Thyroid gland (tissue), 4 donors: ENCODE measurements around the gene COPS7A. TPM values are rescaled to one million over a fixed set of nuclear protein-coding genes. Genes with fewer than 3 reads are reported as not detected.

Source experiments
- DNase-seq, 2 donors: peaks; one replicate each; pipeline ENCODE4 v3.0.0-alpha.2; 2019
- H3K27ac ChIP-seq, 3 donors: fragments of 200-600 bp; sonication (generic); 1 replicate in 2 of 3; 2 replicates in 1 of 3; pipeline ENCODE4 v1.5.1; 2016 to 2019; ENCODE audit warnings: mild to moderate bottlenecking in 1 of 3, moderate library complexity in 1 of 3
- H3K27me3 ChIP-seq: fragments of 200-600 bp; sonication (generic); one replicate; pipeline ENCODE4 v1.5.1; 2019
- H3K36me3 ChIP-seq, 2 donors: fragments of 200-600 bp; sonication (generic); one replicate each; pipeline ENCODE4 v1.5.1; 2016 to 2019
- H3K4me1 ChIP-seq, 2 donors: fragments of 200-600 bp; sonication (generic); one replicate each; pipeline ENCODE4 v1.5.1; 2017 to 2019
- H3K4me3 ChIP-seq, 3 donors: fragments of 200-600 bp; sonication (generic); replicated peaks in 1 of 3; 1 replicate in 2 of 3; 2 replicates in 1 of 3; pipeline ENCODE4 v1.5.1; 2016; ENCODE audit warnings: mild to moderate bottlenecking in 1 of 3
- H3K9me3 ChIP-seq: fragments of 200-600 bp; sonication (generic); one replicate; pipeline ENCODE4 v1.5.1; 2017
- POLR2A ChIP-seq, 2 donors: fragments of 450-650 bp; IDR thresholded peaks; one replicate each; pipeline ENCODE4 v1.6.1; 2017; ENCODE audit warnings: antibody characterized with exemption in 2 of 2, mild to moderate bottlenecking in 2 of 2, moderate library complexity in 1 of 2
- WGBS, 2 donors: methylation state at CpG; one replicate each; pipeline ENCODE4 v1.1.5; 2017; 5-methylcytosine and 5-hydroxymethylcytosine counted together
- intact Hi-C: fragments of 100-400 bp; cut with DNase I; formaldehyde crosslinking; loops from one replicate; pipeline ENCODE4 v1.15.1; 2023
- total RNA-seq, 4 donors: library from RNA; depleted of rRNA; stranded (reverse); fragments of >200 nt; gene quantifications; one replicate each; pipeline ENCODE4 v1.2.3, GENCODE V29; 2016
- TF ChIP-seq, protein P1 (sequence below), 6 experiments: fragments of 200-600 bp in 3 of 6; fragments of 450-650 bp in 3 of 6; sonication (generic) in 3 of 6; IDR thresholded peaks; one replicate each; pipeline ENCODE4 v1.5.1; 2016 to 2019; ENCODE audit warnings: antibody characterized with exemption in 6 of 6, mild to moderate bottlenecking in 2 of 6, inconsistent platforms in 1 of 6, moderate library complexity in 1 of 6

The COPS7A gene
- total RNA-seq, 4 donors from 2014 or later: 44.5 to 86.7 (median 63.1) TPM

- no peak overlapping the region for H3K4me3 ChIP-seq
- no peak for DNase-seq
- H3K36me3 ChIP-seq: peaks cover 22 to 24% of the 10 kb centered on the region in 2 donors
- no peaks in the 10 kb centered on the region for H3K9me3 ChIP-seq
- H3K27me3 ChIP-seq: no peaks in the 10 kb centered on the region
- TF ChIP-seq, protein P1, sequence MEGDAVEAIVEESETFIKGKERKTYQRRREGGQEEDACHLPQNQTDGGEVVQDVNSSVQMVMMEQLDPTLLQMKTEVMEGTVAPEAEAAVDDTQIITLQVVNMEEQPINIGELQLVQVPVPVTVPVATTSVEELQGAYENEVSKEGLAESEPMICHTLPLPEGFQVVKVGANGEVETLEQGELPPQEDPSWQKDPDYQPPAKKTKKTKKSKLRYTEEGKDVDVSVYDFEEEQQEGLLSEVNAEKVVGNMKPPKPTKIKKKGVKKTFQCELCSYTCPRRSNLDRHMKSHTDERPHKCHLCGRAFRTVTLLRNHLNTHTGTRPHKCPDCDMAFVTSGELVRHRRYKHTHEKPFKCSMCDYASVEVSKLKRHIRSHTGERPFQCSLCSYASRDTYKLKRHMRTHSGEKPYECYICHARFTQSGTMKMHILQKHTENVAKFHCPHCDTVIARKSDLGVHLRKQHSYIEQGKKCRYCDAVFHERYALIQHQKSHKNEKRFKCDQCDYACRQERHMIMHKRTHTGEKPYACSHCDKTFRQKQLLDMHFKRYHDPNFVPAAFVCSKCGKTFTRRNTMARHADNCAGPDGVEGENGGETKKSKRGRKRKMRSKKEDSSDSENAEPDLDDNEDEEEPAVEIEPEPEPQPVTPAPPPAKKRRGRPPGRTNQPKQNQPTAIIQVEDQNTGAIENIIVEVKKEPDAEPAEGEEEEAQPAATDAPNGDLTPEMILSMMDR (IDR thresholded peaks at IDR 0.05): peak; percentile 83 to 99 (median 96)
- TF ChIP-seq POLR2A (IDR thresholded peaks at IDR 0.05): no peak
- 0% methylated on average over 6 to 7 of the region's 7 CpGs for WGBS, 2 donors
- intact Hi-C loops: loop anchor here (2.0 kb wide), 1 partner anchor 25 kb away; no protein-coding TSS in a partner anchor
- peak overlapping the region; percentile 61 to 99 (median 98) for H3K27ac ChIP-seq
- peaks cover 4 to 16% of the 10 kb centered on the region in 2 donors for H3K4me1 ChIP-seq
Observed at GRCh38 chr12:6753772-6754356, 30.0 kb downstream of the COPS7A start.

GRCh38 chr12:6754411-6754810 lies 30.6 kb downstream of the COPS7A start:
- peak overlapping the region; percentile 61 to 99 (median 98) for H3K27ac ChIP-seq
- intact Hi-C loops: loop anchor here (2.0 kb wide), 1 partner anchor 24 kb away; no protein-coding TSS in a partner anchor
- no peaks in the 10 kb centered on the region for H3K27me3 ChIP-seq
- H3K4me3 ChIP-seq: no peak overlapping the region
- H3K9me3 ChIP-seq: no peaks in the 10 kb centered on the region
- TF ChIP-seq, protein P1 (IDR thresholded peaks at IDR 0.05): no peak
- TF ChIP-seq POLR2A (IDR thresholded peaks at IDR 0.05): no peak
- peaks cover 4 to 16% of the 10 kb centered on the region in 2 donors for H3K4me1 ChIP-seq
- H3K36me3 ChIP-seq: peaks cover 16 to 18% of the 10 kb centered on the region in 2 donors
- no peak for DNase-seq
- WGBS, 2 donors: 87 to 92% methylated on average over 2 of the region's 2 CpGs

DNA sequence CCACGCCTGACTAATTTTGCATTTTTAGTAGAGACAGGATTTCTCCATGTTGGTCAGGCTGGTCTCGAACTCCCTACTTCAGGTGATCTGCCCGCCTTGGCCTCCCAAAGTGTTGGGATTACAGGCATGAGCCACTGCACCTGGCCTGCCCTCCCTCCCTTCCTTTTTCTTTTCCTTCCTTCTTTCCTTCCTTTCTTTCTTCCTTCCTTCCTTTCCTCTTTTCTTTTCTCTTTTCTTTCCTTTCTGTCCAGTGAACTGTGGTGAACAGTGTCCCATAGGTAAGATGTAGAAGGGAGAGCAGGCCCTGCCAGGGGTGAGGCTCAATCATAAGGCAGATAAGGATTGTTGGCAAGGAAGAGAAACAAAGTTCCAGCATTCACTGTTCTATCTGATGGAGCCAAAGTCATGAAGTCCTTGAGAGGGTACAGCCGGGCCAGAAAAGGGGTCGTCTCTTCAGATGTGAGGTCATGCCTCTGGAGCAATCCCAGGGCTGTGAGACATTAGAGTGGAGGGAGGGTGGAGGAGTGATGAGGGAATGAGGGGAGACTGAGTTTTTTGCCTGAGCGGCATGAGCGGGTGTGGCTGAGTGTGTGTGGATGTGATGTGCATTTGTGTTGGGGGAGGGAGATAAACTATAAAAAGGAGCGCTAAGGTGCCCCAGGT lies 33.3 kb downstream of the COPS7A start:
- Histone ChIP-seq H3K4me1 (peaks cover 2 to 10% of the 10 kb centered on the region in 2 donors), H3K27me3 (no peaks in the 10 kb centered on the region), H3K36me3 (no peaks in the 10 kb centered on the region), H3K4me3 (no peak overlapping the region), H3K27ac (no peak overlapping the region), H3K9me3 (no peaks in the 10 kb centered on the region)
- 76 to 80% methylated on average over 8 of the region's 8 CpGs for WGBS, 2 donors
- intact Hi-C loops: no loop called here
- no peak for DNase-seq
- TF ChIP-seq, protein P1 (IDR thresholded peaks at IDR 0.05): no peak
- no peak for TF ChIP-seq POLR2A (IDR thresholded peaks at IDR 0.05)

DNA sequence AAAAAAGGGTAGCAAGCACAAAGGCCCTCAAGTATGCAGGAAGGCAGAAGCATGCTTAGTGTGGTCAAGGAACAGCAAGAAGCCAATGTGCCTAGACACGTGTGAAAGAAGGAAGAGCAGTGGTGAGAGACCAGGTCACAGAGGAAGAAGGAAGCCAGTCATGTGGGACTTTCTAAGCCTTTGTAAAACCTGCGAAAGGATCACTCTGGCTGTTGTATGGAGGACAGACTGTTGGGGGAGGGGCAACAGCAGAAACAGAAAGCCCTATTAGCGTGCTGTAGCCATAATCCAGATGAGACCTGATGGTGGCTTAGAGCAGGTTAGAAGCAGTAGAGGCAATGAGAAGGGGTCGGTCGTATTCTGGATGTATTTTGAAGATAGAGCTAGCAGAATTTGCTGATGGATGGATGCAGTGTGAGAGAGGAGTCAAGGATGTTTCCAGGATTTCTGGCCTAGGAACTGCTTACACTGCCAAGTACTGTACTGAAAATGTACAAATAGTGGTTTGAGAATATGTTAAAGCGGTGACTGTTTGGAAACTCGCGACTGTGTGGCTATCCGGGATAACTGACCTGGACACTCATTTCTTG lies 34.8 kb downstream of the COPS7A start:
- Histone ChIP-seq H3K4me1 (peaks cover 0 to 10% of the 10 kb centered on the region in 2 donors), H3K27me3 (no peaks in the 10 kb centered on the region), H3K36me3 (no peaks in the 10 kb centered on the region), H3K9me3 (no peaks in the 10 kb centered on the region), H3K27ac (no peak overlapping the region), H3K4me3 (no peak overlapping the region)
- DNase-seq: no peak
- intact Hi-C loops: no loop called here
- 83 to 86% methylated on average over 9 of the region's 9 CpGs for WGBS, 2 donors
- TF ChIP-seq, protein P1 (IDR thresholded peaks at IDR 0.05): no peak
- no peak for TF ChIP-seq POLR2A (IDR thresholded peaks at IDR 0.05)

DNA sequence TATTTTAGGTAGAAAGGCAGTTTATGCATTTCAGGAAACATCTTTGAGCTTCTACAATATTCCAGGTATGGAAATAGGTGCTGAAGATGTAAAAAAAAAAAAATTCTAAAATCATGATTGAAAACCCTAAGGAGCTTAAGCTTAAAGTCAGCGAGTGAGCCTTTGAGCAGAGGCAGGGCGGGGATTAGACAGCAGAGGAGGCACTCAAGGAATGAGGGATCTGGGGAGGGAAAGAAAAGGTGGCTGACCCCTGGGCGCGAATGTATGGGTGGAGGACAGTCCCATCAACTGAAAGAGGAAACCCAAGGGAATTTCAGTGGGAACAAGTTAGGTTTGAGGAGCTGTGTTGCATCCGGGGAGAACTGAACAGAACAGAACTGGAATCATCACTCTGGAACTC lies 35.9 kb downstream of the COPS7A start:
- no peak for DNase-seq
- Histone ChIP-seq H3K36me3 (no peaks in the 10 kb centered on the region), H3K4me1 (peaks cover 3 to 13% of the 10 kb centered on the region in 2 donors), H3K27ac (no peak overlapping the region), H3K4me3 (no peak overlapping the region), H3K9me3 (no peaks in the 10 kb centered on the region), H3K27me3 (no peaks in the 10 kb centered on the region)
- TF ChIP-seq, protein P1 (IDR thresholded peaks at IDR 0.05): no peak
- no peak for TF ChIP-seq POLR2A (IDR thresholded peaks at IDR 0.05)
- 84 to 90% methylated on average over 5 of the region's 5 CpGs for WGBS, 2 donors
- intact Hi-C loops: no loop called here
